ENCODE measurements around the gene KCNJ6.
"Not testable (repeated sequence)": the region's sequence is repeated elsewhere in the genome, so short reads cannot be mapped to it uniquely, and the experiment has no call there.

The KCNJ6 gene

DNA sequence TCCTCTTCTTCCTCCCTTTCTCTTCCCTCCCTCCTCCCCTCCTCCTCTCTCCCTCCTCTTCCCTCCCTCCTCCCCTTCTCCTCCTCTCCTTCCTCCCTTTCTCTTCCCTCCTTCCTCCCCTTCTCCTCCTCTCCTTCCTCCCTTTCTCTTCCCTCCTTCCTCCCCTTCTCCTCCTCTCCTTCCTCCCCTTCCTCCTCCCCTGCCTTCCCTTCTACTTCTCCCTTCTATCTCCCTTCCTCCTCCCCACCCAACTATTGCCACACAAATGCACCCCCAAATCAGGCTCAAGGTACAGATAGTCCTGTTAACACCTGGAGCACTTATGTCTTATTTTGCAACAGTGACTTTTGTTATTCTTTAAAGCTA is 203.7 kb downstream of the KCNJ6 start:
- not testable (repeated sequence) for DNase-seq

DNA sequence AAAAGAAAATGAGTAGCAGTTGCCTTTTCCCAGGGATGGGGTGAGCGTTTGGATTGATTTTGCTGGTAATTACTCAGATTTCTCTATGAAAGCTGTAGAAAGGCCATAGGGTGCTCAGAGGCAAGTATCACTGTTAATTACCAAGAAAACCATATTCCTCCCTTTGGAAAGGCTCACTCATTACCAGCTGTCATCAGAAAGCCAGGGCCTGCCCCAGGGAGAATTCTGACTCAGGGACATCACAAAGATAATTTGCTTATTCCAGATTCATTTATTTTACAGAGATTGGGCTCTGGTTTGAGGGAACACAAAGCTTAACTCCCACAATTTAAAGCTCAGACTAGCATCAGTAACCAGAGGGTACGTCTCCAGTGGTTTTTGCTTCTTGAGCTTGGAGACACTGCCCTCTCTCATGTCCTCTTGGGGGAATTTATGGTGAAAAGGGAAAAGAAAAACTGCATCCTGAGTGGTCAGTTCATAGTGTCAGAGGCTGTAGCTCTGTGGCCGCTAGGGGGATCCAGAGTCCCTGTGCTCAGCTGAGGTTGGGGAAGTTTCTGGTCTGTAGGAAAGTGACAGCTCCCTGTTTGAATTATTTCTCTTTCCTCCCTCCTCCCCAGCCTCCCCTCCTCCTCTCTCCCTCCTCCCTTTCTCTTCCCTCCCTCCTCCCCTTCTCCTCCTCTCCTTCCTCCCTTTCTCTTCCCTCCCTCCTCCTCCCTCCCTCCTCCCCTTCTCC is 204.3 kb downstream of the KCNJ6 start:
- DNase-seq: no peak

DNA sequence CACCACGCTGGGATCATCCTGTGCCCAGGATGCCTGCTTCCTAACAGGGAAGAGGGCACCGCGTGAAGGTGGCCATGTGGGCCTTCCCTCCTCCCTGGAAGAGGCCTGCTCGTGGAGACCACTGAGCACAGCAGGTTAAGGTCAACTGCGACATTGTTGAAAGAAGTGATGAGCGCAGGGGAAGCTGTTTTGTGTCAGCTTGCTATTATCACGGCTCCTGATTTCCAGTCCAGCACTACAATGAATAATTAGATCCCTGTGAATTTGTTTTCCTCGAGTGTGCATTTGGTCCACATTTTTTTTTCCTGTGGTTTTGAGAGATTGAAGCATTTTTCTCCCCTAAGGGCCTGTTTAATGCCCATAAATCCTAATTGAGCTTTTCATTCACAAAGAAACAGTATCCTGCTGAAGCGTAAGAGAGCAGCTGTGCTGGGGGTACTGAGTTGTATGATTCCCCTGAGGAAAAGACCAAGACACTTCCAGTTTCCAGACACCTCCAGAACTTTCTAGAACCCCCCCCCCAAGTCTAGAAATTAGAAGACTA is 204.9 kb downstream of the KCNJ6 start:
- no peak for DNase-seq

DNA sequence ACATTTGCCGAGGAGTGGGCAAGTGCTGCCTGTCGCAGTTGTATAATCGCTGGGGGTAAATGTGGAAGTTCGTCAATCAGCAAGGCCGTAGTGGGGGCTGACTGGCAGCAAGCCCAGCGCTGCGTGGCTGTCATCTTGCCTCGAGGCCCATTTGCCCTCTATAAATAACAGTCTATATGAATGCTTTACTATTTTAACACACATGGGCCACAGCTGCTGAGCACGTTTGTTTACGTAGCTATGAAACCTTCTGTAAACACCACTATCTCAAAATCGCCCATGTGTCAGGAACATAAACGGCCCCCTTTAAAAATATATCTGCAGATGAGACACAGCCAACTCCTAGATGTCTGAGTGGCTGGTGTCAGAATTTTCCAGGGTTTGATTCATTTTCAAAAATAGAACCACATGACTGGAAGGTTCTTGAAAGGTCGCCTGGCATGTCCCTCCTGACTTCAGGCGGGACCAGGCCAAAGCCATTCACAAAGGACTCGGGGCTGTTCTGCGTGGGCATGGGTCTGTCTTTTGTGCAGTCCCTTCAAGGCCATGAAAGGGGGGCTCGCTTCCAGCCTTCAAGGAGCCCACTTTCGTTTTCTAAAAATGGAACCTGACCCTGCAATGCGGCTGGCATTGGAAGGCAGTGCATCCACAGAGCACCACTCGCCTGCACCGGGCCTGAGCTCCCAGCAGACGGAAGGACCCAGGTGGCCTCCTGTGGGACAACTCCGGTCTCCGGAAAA is 205.5 kb downstream of the KCNJ6 start:
- no peak for DNase-seq

DNA sequence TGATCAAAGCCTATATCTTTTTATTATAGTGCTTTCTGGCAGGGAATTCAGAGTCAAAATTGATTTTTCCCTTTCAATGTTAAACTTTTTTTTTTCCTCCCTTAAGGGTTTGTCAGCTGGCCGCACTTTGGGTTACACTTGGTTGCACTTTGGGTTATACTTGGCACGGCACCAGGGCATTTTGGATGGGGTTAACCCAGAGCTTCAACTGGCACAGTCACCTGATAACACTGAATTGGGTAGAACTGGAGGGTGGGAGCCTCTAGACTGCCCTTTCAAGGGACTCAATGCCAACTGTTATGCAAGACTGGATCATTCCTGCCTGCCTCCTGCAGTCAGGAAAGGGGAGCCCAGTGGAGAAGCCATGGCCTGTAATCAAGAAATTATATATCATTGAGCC is 211.5 kb downstream of the KCNJ6 start:
- no peak for DNase-seq

DNA sequence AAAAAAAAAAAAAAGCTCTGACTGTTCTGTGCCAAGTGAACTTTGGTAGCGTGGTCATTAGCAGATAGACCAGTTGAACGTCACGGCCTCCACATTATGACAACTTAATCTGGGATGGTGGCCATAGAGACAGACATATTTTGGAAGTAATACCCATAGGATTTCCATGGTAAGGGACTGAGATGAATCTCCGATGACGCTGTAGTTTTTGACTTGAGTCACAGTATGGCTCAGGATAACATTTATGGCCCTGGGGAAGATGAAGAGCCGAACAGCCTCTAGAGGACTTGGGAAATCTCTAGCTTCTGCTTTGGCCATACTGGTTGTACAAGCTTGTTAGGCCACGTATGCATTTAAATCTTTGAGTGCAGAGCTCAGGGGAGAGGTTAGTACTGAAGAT is 214.0 kb downstream of the KCNJ6 start:
- no peak for DNase-seq

DNA sequence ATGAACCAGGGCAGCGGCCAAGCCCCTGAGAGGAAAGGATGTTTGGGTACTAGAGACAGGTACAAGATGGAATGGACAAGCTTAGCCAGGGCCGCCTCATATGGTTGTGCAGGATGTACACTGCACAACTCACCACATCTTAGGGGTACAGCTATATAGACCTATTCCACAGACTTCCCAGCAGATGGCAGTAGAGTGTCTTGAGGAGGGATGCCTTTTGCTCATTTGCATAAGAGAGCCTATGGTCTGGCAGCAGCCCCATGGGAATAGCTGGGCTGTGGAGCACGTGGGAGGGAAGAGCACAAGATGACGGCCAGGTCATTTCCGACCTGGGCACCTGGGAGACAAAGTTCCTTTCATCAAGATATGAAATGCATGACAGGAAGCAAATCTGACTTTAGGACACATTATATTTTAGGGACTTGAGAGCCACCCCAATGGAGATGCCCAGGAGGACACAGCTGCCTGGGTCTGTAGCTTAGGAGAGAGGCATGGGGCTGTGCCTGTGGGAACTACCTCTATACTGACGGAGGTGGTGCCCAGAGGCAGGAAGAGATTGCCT is 215.5 kb downstream of the KCNJ6 start:
- DNase-seq: peak in 1 of 2 experiments; percentile 33

DNA sequence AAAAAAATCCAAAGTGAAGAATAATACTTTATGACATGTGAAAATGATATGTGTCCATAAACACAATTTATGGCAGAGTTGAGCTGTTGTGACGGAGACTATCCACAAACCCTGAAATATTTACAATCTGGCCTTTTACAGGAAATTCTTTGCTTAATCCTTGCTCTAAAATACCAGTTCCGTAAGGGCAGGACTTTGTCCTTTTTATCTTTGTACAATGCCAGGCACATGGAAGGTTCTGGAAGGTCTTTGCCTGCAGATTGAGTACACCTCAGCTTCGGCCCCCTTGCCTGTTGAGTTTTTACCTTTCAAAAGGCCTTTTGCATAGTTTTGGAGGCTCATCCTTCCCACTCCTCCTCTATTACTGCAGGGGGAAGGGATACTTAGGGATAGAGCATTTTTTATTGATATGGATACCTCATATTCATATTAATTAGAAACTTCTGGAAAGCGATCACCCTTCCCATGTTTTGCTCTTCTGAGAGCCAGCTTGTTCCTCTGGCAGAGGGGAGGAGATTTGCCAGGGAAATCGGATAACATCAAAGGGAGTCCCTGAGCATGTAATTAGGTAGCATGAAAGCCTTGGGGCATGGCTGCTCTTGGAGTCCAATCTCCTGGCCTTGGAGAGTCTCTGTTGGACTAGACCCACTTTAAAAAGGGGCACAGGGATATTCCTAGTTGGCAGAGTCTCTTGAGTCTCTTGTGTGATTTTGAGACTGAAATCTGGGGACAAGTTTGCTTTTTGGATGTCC is 217.1 kb downstream of the KCNJ6 start:
- no peak for DNase-seq

DNA sequence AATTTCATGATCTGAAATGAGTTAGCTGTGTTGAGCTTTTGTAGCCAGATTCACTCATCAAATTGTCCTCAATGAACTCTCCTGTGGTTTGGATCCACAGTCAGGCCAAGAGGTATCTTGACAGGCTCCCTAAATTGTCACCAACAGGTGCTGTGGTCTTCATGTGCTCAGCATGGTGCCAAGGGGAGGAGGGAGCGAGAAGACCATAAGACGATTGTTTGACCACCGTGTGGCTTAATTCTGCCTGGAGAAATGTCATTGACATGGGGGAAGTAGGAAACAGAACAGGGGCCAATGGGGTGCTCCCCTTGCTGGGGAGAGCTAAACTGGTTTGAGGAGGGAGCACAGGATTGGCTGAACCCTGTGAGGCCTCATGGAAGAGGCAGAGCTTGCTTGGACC is 219.3 kb downstream of the KCNJ6 start:
- no peak for DNase-seq

DNA sequence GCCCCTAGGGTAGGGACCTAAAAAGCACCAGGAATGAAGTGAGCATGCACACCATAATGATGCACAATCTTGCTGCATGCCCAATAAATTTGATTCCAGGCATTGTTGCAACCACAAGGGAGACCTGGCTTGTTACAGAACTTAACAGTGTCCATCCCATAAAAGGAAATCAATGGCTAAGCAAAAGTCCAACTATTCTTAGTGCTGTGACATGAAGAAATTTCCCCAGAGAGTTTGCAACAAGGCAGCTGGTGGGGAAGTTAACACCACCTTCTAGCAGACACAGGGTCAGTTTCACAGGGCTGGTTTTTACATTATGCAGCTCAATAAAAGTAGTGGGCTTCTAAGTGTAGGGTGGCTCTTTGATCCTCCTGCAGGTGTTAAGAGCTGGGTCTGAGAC is 221.1 kb downstream of the KCNJ6 start:
- no peak for DNase-seq

DNA sequence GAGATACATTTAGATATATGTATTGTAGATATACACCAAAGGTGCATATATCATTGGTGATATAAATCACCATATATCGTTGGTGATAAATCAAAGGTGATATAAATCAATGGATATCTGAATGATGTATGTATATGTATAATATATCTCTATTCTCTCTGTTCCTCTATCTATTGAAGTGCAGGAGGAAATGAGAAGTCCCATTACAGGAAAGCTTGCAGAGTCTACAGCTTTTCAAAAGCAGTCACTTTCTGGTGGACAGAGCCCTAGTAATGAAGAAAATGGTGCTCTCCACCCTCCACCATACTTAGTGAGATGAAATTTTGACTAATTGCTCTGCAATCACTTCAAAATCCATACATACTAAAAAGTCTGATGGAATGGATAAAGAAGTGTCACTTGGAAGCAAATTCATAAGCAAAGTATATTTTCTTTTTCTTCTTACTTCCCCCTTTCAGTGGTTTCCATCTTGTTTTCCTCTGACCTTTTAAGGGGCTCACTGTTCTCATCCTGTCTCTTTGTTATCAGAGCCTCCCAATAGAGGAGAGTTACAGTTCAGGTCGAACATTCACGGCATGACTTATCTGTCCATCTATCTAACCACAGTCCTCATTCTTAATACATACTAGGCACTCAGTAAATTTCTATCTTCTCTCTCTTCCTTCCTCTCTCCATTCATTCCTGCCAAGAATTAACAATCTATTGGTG is 227.2 kb downstream of the KCNJ6 start:
- no peak for DNase-seq

DNA sequence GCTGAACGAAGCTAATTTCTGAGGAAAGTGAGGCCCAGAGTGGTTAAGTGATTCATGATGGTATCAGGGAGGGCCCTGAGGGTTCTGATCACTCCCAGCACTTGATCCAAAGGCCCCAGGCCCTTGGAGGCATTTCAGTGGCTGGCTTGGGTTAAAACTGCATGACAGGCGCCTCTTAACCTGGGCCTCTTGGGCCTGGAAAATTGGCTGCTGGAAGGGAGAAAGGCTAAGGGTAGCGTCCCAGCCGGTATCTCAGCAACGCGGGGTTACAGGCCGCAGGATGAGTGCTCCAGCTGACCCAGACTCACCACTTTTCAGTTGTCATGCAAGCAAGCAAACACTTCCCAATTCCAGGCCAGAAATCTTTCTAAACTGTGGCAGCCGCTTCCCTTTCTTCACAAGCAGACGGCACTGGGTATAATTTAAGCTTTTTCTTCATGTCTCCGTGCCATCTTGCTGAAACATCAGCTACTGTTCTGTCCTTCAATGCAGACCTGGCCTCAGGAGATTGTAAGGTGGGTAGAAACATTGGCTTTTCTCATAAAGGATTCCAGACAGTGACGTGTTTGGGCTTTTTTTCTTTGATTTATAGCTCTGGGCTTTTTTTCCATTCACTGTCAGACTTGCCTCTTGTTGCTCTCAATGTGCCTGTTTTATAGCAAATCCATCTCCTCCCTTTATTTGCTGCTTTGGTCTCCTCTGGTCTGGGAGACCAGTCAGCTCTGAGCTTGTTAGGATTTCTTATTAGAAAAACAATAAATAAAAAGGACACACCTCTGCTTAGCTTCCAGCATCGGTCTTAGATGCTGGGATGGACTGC is 229.1 kb downstream of the KCNJ6 start:
- DNase-seq: no peak

DNA sequence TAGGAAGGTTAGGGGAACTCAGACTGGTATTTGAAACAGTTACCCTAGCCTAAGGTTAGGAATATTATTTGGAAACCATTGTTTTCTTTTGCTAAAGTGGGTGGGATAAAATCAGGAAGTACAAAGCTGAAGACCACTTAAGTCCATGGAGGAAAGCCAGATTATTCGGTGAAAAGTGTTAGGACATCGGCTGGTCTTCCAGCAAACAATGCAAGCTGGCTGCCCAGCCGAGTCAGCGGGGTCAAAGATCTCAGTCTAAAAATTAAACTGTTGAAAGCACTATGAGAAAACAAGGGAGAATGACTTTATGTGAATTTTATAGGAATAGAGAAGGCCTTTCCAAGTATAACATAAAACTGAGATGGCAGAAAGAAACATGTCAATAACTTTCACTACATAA is 231.7 kb downstream of the KCNJ6 start:
- no peak for DNase-seq

DNA sequence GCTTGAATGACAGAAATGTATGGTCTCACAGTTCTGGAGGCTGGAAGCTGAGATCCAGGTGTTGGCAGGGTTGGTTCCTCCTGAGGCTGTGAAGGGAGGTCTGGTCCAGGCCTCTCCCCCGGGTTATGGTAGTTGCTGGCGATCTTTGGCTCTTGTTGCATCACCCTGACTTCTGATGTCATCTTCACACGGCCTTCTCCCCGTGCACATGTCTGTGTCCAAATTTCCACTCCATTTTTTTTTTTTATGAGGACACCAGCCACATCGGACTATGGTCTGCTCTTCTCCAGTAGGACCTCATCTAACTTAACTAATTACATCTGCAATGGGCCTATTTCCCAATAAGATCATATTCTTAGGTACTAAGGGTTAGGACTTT is 232.2 kb downstream of the KCNJ6 start:
- DNase-seq: no peak

DNA sequence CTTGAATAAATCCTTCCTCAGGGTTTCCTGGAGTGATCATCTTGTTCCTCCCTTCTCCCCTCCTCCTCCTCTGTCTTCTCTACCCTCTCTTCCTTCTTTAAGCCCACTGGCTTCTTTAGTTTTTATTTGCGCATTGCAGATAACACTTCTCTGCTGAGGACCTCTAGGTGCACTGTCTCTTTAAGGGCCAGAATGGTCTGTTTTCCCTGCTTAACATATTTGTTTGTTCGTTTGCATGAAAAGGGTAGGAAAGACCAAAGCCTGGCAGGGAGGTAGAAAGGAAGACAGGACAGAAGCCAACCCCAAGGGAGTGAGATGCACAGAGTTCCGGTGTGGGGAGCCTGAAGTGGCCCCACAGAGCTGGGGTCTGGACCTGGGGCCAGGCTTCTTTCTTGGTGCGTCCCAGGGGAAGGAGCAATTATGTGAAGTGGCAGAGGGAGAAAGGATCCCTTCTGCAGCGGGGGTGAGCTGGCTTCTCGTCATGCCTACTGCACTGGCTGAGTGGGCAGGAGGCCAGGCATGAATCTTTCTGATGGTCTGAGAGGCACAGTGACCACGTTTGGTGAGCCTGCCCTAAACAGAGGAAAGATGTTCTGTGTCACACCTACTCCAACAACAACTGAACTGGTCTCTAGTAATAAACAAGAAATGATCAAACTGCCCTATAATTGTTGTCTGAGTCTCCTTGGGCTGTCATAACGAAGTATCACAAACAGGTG is 232.7 kb downstream of the KCNJ6 start:
- DNase-seq: no peak

DNA sequence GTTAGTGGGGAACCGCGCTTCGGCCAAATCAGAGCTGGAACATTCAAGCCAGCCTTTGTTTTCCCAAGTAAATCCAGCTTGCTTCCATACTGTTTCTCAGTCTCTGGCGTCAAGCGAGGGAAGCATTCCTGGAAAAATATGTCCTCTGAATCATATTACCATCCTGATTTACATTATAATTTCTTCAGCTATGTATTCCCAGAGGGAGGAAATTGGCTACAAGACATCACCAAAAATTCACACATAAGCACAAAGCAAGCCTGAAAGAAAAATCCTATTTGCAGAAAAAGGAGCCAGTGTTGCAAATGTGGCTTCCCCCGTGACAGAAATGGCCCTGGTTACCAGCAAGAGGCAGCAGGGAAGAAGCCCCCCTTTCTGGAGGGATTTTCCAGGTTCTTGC is 233.3 kb downstream of the KCNJ6 start:
- DNase-seq: no peak

DNA sequence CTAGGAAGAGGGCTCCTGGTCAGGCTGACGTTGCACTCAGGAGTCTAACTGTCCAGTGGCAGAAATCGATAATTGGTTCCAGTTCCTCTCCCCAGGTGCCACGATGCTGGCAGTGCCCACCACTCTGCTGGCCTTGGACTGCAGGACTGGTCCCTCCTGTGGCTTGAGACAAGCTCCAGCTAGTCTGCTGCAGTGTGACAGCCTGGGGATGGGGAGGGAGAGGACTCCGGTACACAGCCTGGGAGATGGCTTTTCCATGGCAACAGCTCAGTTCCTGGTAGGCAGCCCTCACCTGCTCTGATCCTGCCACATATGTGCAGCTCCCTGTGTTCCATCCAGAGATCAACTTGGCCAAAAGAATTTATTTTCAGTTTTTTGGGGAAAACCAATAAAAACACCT is 239.3 kb downstream of the KCNJ6 start:
- no peak for DNase-seq

DNA sequence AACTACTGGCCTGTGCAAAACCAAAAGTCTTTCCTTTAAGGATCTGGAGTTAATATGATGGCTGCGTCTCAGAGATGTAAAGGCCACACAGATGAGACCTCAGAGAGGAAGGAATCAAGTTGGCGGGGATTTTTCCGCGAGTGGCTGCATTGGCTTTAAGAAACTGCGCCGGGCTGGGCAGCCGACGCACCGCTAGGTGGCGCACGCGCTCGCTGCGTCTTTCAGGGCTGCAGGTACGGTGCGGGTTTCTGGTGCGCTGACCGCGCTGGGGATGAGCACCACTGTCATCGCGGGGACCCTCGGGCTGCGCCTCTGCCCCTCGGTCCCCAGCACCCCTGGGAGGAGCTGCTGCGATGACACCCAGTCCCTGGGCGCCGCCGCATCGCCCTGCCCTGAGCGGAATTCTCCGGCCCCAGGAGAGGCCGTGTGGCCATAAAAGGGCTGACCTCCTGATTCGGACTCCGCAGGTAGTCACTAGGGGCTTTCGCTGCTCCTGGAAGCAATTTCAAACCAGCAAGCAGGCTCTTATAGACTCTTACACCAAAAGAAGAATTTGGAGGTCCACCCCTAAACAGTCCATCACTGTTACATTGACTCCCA is 241.0 kb downstream of the KCNJ6 start:
- DNase-seq: no peak

DNA sequence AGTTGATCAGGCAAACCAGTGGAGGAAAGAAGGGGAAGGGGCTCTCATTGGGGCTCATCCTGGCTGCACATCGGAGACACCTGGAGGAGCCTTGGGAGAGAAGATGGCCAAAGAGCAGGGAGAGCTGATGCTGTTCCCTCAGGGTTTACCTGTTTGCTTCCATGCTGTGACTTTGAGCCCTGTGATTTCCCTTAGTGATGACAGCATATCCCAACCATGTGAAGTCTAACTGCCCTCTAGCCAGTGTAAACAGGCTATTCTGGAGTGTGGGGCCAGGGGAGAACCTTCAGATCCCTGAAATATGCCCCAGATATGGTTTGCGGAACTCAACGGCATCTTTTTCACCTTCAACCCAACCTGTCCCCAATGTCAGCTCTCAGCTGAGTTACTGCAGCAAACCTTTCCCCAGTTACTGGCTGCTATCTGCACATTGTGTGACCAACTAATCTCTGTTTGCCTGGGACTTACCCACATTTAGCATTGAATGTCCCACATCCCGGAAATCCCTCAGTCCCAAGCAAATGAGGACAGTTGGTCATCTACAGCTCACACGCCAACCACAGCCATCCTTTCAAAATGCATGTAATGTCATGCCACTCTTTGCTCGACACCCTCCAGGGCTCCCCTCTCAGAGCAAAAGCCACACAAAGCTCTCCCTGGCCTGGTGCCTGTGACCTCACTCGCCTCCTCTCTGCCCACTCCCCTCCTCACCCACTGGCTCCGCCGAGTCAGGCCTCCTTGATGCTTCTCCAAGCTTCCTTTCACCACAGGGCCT is 242.3 kb downstream of the KCNJ6 start:
- no peak for DNase-seq

DNA sequence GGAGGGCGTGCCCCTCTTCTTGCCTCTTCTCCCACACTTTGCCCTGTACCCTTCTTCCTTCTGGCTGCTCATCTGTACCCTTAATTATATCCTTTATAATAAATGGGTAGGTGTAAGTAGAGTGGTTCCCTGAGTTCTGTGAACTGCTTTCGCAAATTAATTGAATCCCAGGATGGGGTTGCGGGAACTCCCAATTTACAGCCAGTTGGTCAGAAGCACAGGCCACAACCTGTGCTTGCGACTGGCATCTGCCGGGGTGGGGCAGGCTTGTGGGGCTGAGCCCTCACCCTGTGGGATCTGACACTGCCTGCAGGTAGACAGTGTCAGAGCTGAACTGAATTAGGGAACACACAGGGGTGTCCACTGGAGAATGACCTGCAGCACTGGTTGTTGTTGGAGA is 244.9 kb downstream of the KCNJ6 start:
- no peak for DNase-seq
